Kidney (tissue), 14 donors: ENCODE results near the gene SMIM5. TPM values are rescaled to one million over a fixed set of nuclear protein-coding genes. Genes with fewer than 3 reads are reported as not detected.

Source experiments
- DNase-seq, 5 donors: peaks; one replicate each; pipeline ENCODE4 v3.0.0-alpha.2; 2013 to 2020
- FAIRE-seq: peaks from 2 replicates; lab custom pipeline; 2012; peaks lifted over from hg19 to GRCh38; lab: Jason Lieb, UNC
- H3K27ac ChIP-seq, 2 donors: one replicate each; pipeline ENCODE4 v1.7.0; 2013; ENCODE audit warnings: low read depth in 2 of 2, low read length in 2 of 2, inconsistent platforms in 1 of 2
- H3K27me3 ChIP-seq: one replicate; pipeline ENCODE4 v1.7.1; 2013; ENCODE audit warnings: low read length, inconsistent platforms; ENCODE audit not compliant: control insufficient read depth, insufficient read depth
- H3K36me3 ChIP-seq, 3 donors: one replicate each; pipeline versions ENCODE4 v1.7.0 to v1.7.1; 2013; ENCODE audit warnings: low read length in 3 of 3, control low read depth in 1 of 3, inconsistent platforms in 1 of 3; ENCODE audit not compliant: insufficient read depth in 3 of 3, control insufficient read depth in 2 of 3
- H3K4me1 ChIP-seq, 3 donors: one replicate each; pipeline versions ENCODE4 v1.7.0 to v1.7.1; 2013; ENCODE audit warnings: low read length in 3 of 3, inconsistent platforms in 1 of 3, low read depth in 1 of 3; ENCODE audit not compliant: control insufficient read depth in 2 of 3, insufficient read depth in 2 of 3
- H3K4me3 ChIP-seq, 3 donors: one replicate each; pipeline versions ENCODE4 v1.7.0 to v1.8.1; 2013; ENCODE audit warnings: low read length in 3 of 3, control low read depth in 1 of 3, inconsistent platforms in 1 of 3
- H3K9ac ChIP-seq, 3 donors: one replicate each; pipeline versions ENCODE4 v1.7.0 to v1.7.1; 2013; ENCODE audit warnings: low read length in 3 of 3, control low read depth in 1 of 3, inconsistent platforms in 1 of 3
- H3K9me3 ChIP-seq, 3 donors: one replicate each; pipeline versions ENCODE4 v1.7.0 to v1.7.1; 2013; ENCODE audit warnings: low read length in 3 of 3, control low read depth in 1 of 3, inconsistent platforms in 1 of 3; ENCODE audit not compliant: control insufficient read depth in 2 of 3, insufficient read depth in 1 of 3
- intact Hi-C: fragments of 100-400 bp; cut with DNase I; formaldehyde crosslinking; loops from one replicate; pipeline ENCODE4 v1.11.1; 2022
- polyA plus RNA-seq: library from polyadenylated mRNA; stranded (reverse); fragments of 350-450 nt; fragmentation: Illumina TruSeq; extraction: RNeasy Lipid Tissue Mini Kit (QIAGEN cat#74804); gene quantifications from one replicate; pipeline ENCODE4 v1.2.3, GENCODE V29; 2014; ENCODE audit warnings: low read depth, low replicate concordance; ENCODE audit not compliant: insufficient read depth
- total RNA-seq: library from RNA; stranded (reverse); fragmentation: NEBNext Ultra II Directional; extraction: Animal tissue kit (Norgen Biotek cat#: 25700); gene quantifications from one replicate; pipeline ENCODE4 v1.2.1, GENCODE V29; 2021
- TF ChIP-seq, protein P1 (sequence below): IDR thresholded peaks from 3 replicates; pipeline ENCODE4 v1.5.1; 2012; ENCODE audit warnings: mild to moderate bottlenecking, moderate library complexity, borderline replicate concordance; ENCODE audit not compliant: insufficient read depth; ENCODE audit errors: extremely low read depth
- donor health status: control.
- donor health status: control.
- donor health status: control.
- donor health status: control.
- donor health status: control.
- donor health status: DM: yes; HTN: yes; CAD: no.
- donor health status: Normal renal cell carcinoma (clear cell type).

SMIM5 gene
- total and polyA plus RNA-seq, 2 donors from 2014 or later, result 8.0 to 63.0 TPM

DNA sequence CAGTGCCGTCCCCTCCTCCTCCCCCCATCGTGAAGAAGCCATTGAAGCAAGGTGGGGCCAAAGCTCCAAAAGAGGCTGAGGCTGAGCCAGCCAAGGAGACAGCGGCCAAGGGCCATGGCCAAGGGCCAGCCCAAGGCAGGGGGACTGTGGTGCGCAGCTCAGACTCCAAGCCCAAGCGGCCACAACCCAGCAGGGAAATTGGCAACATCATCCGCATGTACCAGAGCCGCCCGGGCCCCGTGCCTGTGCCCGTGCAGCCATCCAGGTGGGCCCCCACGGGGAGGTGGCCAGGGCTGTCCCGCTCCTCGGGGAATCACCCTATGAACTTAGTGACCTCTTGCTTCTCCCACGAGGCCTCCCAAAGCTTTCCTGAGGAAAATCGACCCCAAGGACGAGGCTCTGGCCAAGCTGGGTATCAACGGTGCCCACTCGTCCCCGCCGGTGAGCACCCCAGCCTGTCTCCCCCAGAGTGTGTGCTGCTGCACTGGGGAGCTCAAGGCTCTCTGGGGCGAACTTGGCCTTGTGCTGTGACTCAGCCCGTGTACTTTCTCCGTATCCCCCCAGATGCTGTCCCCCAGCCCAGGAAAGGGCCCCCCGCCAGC lies 16.6 kb upstream of the SMIM5 start:
- Histone ChIP-seq H3K4me3 (no peak overlapping the region), H3K27me3 (no peaks in the 10 kb centered on the region), H3K9me3 (no peaks in the 10 kb centered on the region), H3K4me1 (peaks cover 0 to 2% (median 0%) of the 10 kb centered on the region in 3 donors), H3K9ac (no peak overlapping the region), H3K36me3 (peaks cover 0 to 39% (median 11%) of the 10 kb centered on the region in 3 donors), H3K27ac (no peak overlapping the region)
- TF ChIP-seq, protein P1, sequence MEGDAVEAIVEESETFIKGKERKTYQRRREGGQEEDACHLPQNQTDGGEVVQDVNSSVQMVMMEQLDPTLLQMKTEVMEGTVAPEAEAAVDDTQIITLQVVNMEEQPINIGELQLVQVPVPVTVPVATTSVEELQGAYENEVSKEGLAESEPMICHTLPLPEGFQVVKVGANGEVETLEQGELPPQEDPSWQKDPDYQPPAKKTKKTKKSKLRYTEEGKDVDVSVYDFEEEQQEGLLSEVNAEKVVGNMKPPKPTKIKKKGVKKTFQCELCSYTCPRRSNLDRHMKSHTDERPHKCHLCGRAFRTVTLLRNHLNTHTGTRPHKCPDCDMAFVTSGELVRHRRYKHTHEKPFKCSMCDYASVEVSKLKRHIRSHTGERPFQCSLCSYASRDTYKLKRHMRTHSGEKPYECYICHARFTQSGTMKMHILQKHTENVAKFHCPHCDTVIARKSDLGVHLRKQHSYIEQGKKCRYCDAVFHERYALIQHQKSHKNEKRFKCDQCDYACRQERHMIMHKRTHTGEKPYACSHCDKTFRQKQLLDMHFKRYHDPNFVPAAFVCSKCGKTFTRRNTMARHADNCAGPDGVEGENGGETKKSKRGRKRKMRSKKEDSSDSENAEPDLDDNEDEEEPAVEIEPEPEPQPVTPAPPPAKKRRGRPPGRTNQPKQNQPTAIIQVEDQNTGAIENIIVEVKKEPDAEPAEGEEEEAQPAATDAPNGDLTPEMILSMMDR, result no peak
- no peak for FAIRE-seq
- no peak for DNase-seq
- intact Hi-C loops, result no loop called here

DNA sequence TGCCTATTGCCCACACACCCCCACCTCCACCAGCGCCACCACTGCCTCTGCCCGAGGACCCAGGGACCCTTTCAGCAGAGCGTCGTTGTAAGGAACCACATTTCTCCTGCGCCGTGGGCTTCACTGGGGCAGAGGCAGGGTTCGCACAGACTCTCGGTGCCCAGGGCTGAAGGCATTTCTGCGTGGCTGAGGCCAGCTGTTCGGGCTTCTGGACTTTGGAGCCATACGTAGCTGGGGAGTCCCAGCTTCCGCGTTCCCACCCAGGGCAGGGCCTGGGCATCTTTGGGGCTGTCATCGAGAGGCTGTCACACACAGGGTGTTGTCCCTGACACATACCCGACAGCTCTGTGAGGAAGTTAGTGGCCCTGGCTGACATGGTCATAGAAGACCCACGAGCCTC lies 16.0 kb upstream of the SMIM5 start:
- Histone ChIP-seq H3K27me3 (no peaks in the 10 kb centered on the region), H3K9ac (no peak overlapping the region), H3K4me3 (no peak overlapping the region), H3K4me1 (peaks cover 0 to 2% (median 0%) of the 10 kb centered on the region in 3 donors), H3K27ac (no peak overlapping the region), H3K36me3 (peaks cover 0 to 39% (median 10%) of the 10 kb centered on the region in 3 donors), H3K9me3 (no peaks in the 10 kb centered on the region)
- DNase-seq, result no peak
- TF ChIP-seq, protein P1, result no peak
- intact Hi-C loops, result no loop called here
- no peak for FAIRE-seq

DNA sequence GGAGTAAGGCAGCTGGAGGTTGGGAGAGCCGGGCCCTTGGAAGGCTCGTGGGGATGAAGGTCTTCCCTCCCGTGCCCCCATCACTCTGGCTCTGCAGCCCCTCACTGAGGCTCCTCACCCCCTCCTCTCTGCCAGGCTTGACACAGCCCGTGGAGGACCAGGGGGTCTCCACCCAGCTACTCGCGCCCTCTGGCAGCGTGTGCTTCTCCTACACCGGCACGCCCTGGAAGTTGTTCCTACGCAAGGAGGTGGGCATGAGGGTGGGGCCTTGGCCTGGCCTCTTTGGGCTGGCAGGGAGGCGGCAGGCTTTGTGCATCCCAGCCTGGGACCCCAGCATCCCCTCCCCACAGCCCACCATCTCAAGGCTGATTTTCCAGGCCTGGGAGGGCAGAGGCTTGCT lies 15.6 kb upstream of the SMIM5 start:
- no peak overlapping the region for H3K4me3 ChIP-seq
- intact Hi-C loops, result no loop called here
- peaks cover 0 to 39% (median 13%) of the 10 kb centered on the region in 3 donors for H3K36me3 ChIP-seq
- H3K27me3 ChIP-seq, result no peaks in the 10 kb centered on the region
- H3K27ac ChIP-seq, result no peak overlapping the region
- no peak for FAIRE-seq
- TF ChIP-seq, protein P1, result no peak
- no peak for DNase-seq
- no peak overlapping the region for H3K9ac ChIP-seq
- peaks cover 0 to 2% (median 0%) of the 10 kb centered on the region in 3 donors for H3K4me1 ChIP-seq
- no peaks in the 10 kb centered on the region for H3K9me3 ChIP-seq
